Astrocyte (in vitro differentiated cells and primary cell): ENCODE data around the gene UCHL1.

Experiments used
- EZH2 ChIP-seq: IDR thresholded peaks from 2 replicates; pipeline ENCODE4 v1.6.1; 2012; ENCODE audit warnings: mild to moderate bottlenecking, low read length, inconsistent platforms; ENCODE audit not compliant: insufficient read depth
- TF ChIP-seq, protein P1 (sequence below): IDR thresholded peaks from 2 replicates; pipeline ENCODE4 v1.5.1; 2011; ENCODE audit warnings: low read depth, mild to moderate bottlenecking, inconsistent platforms, low read length, moderate library complexity; ENCODE audit not compliant: insufficient read depth

DNA sequence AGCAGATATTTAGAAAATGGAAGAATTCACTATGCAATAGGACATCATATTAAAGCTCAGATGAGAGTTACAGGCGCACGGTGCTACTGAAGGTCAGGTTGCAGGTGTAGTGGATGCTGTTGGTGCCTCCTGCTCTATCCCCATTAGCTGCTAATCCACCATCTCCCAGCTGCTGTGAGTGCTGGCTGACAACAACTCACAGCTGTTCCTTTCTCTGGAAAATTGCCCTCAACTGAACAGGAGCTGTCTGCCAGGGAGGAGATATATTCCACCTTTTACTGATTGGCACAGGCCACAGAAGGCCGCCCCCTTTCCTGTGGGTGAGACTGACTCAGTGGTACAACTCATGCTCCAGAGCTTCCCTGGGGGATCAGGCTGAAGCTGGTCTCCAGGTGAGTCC lies 48.7 kb downstream of the UCHL1 start:
- TF ChIP-seq, protein P1, sequence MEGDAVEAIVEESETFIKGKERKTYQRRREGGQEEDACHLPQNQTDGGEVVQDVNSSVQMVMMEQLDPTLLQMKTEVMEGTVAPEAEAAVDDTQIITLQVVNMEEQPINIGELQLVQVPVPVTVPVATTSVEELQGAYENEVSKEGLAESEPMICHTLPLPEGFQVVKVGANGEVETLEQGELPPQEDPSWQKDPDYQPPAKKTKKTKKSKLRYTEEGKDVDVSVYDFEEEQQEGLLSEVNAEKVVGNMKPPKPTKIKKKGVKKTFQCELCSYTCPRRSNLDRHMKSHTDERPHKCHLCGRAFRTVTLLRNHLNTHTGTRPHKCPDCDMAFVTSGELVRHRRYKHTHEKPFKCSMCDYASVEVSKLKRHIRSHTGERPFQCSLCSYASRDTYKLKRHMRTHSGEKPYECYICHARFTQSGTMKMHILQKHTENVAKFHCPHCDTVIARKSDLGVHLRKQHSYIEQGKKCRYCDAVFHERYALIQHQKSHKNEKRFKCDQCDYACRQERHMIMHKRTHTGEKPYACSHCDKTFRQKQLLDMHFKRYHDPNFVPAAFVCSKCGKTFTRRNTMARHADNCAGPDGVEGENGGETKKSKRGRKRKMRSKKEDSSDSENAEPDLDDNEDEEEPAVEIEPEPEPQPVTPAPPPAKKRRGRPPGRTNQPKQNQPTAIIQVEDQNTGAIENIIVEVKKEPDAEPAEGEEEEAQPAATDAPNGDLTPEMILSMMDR, result no peak
- no peak for TF ChIP-seq EZH2
